ENCODE results near the gene VWA5B2. TPM values are rescaled to one million over a fixed set of nuclear protein-coding genes. Genes with fewer than 3 reads are reported as not detected.

Gene VWA5B2
- total and polyA plus RNA-seq, 9 of the 15 experiments (the other 6 are each of a cell fraction or from before 2014, with no cell fraction given): 0.04 TPM; not detected in 8

DNA sequence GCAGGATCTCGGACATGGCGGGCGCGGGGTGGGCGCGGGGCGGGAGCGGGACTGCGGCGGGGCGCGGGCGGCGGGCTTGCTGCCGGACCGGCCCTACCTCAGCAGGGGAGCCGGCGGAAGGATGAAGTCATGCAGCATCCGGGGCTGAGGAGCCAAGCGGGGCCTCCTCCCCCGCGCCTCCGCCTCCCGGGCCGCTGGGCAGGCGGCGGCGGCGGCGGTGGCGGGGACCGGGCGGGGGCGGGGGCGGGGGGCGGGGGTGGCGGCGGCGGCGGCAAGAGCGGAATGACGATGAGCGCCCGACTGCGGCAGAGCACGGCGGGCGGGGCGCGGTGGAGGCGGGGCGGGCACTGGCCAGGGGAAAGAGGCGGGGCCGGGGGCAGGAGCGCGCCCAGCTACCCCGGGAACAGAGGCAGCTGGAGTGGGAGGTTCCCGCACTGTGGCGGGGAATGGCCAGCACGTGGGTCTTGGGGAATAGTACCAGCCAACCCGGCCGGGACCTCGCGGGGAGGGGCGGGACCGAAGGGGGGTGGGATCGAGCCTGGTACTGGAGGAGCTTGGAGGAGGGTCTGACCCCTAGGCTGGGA, 32.0 kb downstream of the VWA5B2 start, which contains the start of gene CAMK2N2 (continued):
- TF ChIP-seq, protein P1, sequence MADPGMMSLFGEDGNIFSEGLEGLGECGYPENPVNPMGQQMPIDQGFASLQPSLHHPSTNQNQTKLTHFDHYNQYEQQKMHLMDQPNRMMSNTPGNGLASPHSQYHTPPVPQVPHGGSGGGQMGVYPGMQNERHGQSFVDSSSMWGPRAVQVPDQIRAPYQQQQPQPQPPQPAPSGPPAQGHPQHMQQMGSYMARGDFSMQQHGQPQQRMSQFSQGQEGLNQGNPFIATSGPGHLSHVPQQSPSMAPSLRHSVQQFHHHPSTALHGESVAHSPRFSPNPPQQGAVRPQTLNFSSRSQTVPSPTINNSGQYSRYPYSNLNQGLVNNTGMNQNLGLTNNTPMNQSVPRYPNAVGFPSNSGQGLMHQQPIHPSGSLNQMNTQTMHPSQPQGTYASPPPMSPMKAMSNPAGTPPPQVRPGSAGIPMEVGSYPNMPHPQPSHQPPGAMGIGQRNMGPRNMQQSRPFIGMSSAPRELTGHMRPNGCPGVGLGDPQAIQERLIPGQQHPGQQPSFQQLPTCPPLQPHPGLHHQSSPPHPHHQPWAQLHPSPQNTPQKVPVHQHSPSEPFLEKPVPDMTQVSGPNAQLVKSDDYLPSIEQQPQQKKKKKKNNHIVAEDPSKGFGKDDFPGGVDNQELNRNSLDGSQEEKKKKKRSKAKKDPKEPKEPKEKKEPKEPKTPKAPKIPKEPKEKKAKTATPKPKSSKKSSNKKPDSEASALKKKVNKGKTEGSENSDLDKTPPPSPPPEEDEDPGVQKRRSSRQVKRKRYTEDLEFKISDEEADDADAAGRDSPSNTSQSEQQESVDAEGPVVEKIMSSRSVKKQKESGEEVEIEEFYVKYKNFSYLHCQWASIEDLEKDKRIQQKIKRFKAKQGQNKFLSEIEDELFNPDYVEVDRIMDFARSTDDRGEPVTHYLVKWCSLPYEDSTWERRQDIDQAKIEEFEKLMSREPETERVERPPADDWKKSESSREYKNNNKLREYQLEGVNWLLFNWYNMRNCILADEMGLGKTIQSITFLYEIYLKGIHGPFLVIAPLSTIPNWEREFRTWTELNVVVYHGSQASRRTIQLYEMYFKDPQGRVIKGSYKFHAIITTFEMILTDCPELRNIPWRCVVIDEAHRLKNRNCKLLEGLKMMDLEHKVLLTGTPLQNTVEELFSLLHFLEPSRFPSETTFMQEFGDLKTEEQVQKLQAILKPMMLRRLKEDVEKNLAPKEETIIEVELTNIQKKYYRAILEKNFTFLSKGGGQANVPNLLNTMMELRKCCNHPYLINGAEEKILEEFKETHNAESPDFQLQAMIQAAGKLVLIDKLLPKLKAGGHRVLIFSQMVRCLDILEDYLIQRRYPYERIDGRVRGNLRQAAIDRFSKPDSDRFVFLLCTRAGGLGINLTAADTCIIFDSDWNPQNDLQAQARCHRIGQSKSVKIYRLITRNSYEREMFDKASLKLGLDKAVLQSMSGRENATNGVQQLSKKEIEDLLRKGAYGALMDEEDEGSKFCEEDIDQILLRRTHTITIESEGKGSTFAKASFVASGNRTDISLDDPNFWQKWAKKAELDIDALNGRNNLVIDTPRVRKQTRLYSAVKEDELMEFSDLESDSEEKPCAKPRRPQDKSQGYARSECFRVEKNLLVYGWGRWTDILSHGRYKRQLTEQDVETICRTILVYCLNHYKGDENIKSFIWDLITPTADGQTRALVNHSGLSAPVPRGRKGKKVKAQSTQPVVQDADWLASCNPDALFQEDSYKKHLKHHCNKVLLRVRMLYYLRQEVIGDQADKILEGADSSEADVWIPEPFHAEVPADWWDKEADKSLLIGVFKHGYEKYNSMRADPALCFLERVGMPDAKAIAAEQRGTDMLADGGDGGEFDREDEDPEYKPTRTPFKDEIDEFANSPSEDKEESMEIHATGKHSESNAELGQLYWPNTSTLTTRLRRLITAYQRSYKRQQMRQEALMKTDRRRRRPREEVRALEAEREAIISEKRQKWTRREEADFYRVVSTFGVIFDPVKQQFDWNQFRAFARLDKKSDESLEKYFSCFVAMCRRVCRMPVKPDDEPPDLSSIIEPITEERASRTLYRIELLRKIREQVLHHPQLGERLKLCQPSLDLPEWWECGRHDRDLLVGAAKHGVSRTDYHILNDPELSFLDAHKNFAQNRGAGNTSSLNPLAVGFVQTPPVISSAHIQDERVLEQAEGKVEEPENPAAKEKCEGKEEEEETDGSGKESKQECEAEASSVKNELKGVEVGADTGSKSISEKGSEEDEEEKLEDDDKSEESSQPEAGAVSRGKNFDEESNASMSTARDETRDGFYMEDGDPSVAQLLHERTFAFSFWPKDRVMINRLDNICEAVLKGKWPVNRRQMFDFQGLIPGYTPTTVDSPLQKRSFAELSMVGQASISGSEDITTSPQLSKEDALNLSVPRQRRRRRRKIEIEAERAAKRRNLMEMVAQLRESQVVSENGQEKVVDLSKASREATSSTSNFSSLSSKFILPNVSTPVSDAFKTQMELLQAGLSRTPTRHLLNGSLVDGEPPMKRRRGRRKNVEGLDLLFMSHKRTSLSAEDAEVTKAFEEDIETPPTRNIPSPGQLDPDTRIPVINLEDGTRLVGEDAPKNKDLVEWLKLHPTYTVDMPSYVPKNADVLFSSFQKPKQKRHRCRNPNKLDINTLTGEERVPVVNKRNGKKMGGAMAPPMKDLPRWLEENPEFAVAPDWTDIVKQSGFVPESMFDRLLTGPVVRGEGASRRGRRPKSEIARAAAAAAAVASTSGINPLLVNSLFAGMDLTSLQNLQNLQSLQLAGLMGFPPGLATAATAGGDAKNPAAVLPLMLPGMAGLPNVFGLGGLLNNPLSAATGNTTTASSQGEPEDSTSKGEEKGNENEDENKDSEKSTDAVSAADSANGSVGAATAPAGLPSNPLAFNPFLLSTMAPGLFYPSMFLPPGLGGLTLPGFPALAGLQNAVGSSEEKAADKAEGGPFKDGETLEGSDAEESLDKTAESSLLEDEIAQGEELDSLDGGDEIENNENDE (IDR thresholded peaks at IDR 0.05; ENCODE audit: low read depth, low read length): no peak
- peak; percentile 51; the same call in 1 of the 2 replicates for TF ChIP-seq MGA (IDR thresholded peaks at IDR 0.05)

All from K562 (cell line).